Suppressor macrophage treated with lipopolysaccharide for 1 hour (primary cell): ENCODE measurements around the gene CNOT4.

Experiments used
- DNase-seq, 3 donors: peaks; one replicate each; pipeline ENCODE4 v3.0.0-alpha.2; 2020 to 2022

CNOT4 gene

GRCh38 chr7:135317676-135318325, 192.1 kb downstream of the CNOT4 start:
- no peak for DNase-seq

- no peak for DNase-seq
Observed at GRCh38 chr7:135316648-135317313, 193.1 kb downstream of the CNOT4 start.

- DNase-seq = no peak
Observed at GRCh38 chr7:135313971-135314370, 195.9 kb downstream of the CNOT4 start.
